HG03108 (cell line): ENCODE measurements around the gene CTCF.
A peak's percentile ranks its signal among the peaks of the same experiment; 100 is the strongest.

Experiments
- ATAC-seq: cut with Tn5 transposase; IDR thresholded peaks from one replicate; pipeline ENCODE4 v1.9.1; 2021; ENCODE audit warnings: moderate library complexity; ENCODE audit not compliant: unreplicated experiment

CTCF gene

DNA sequence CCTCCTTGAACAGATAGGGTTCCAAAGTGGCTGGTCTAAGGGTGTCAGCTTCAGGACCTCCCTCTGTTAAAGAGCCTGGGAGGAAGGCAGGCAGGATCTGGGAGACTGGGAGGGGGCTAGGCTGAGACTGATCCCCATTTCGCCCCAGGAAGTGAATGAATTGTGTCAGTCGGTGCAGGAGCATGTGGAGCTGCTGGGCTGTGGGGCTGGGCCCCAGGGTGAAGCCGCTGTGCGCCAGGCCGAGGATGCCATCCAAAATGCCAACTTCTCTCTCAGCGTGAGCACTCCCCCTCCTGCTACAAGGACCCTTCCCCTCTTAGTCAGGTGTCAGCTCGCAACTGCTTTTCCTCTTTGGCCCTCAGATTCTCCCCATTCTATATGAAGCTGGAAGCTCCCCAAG, 88.7 kb downstream of the CTCF start:
- ATAC-seq = no peak

DNA sequence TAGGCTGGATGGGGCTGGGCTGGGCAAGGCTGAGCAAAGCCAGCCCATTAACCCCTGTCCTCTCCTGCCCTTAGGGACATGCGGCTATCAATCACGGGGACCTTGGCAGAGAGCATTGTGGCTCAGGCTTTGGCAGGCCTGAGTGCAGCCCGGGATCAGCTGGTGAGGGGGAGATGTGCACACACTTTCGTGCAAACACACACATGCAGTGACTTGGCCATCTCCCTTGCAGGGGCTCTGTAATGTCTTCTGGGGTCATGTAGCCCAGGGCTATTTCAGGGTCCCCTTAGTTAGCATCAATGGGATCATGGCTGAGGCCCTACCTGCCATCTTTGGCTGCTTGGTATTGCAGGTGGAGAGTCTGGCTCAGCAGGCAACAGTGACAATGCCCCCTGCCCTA, 89.5 kb downstream of the CTCF start:
- no peak for ATAC-seq

DNA sequence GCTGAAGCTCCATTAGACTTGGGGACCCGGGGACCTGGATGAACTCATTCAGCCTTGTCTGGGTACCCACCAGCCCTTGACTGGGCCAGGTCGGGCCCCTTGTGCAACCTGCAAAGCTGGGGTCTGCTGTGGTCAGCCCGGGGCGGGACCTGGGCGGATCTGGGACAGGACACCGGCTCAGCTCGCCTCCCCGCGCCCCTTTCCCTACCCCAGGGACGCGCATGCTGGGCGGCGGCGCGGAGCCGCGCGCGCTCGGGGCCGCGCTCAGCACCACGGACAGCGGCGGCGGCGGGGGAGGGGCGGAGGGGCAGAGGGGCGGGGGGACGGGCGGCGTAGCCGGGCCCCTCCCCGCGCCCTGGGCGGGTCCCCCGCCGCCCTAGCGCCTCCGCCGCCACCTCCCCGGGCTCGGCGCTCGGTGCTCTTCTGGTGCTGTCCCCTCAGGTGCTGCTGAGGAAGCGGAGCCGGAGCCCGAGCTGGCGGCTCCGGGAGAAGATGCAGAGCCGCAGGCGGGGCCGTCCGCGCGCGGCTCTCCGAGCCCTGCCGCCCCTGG, 90.3 kb downstream of the CTCF start:
- ATAC-seq = no peak

GRCh38 chr16:67653128-67653788, 90.9 kb downstream of the CTCF start:
- no peak for ATAC-seq

DNA sequence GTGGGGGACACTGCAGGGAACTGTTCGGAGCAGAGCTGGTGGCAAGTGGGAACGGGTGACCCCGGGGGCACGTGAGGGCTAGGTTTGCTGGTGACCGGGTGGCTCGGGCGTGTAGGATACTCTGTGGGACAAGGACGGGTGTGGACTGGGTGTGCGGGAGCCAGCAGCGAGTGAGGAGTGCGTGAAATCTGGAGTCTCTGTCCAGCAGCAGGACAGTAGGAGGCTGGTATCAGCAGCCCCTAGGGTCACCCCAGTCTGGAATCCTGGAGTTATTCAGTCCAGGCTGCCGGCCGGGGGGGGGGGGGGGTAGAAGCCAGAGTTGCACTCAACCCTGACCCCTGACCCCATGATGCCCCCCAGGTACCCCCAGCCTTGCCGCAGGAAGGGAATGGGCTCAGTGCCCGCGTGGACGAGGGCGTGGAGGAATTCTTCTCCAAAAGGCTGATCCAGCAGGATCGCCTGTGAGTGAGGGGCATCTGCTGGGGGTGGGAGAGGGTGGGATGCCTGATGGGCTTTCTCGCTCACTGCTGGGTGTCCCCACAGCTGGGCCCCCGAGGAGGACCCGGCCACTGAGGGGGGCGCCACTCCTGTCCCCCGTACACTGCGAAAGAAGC, 91.6 kb downstream of the CTCF start:
- no peak for ATAC-seq

- ATAC-seq = no peak
Observed at GRCh38 chr16:67654403-67654911, 92.1 kb downstream of the CTCF start.

- no peak for ATAC-seq
Observed at GRCh38 chr16:67655363-67655762, 93.0 kb downstream of the CTCF start.

DNA sequence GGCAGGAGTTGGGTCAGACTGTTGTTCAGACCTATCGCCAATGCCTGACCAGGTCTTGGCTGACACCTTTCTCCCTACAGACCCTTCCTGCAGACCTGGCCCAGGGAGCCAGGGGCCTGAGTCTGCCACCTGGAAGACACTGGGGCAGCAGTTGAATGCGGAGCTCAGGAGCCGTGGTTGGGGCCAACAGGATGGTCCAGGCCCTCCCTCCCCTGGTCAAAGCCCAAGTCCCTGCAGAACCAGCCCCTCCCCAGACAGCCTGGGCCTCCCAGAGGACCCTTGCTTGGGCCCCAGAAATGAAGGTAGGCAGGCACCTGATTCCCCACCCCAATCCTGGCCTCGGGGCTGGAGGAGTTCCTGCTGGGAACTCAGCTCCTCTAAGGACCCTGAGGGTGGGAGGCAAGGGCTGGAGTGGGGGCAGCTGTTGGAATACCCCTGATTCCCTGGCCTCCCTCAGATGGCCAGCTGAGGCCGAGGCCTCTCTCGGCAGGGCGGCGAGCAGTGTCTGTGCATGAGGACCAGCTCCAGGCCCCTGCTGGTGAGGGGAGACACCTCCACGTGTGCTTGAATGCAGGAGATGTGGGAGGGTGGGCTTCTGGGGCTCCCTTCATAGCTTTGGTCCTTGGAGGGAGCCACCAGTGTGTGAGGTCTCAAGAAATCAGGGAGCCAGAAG, 94.2 kb downstream of the CTCF start:
- no peak for ATAC-seq

DNA sequence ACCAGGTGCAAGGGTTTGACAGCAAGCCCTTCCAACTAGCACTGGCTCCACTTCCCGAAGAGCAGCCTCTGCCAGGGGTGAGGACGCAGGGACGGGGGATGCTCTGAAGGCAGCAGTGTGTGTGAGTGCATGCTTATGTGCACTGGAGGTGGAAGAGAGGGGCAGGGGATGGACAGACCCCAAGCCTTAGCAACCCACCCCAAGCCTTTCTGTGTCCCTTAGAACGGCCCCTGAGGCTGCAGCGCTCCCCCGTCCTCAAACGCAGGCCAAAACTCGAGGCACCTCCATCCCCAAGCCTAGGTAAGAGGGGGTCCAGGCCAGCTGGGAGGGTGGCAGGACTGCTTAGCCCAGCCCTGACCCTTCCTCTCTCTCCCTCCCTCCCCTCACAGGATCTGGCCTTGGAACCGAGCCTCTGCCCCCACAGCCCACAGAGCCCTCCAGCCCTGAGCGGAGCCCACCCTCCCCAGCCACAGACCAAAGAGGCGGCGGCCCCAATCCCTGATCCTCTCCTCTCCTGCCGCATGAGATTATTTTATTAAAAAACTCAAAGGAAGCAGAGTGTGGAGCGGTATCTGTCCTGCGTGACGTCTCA, 94.8 kb downstream of the CTCF start:
- no peak for ATAC-seq

- no peak for ATAC-seq
Observed at GRCh38 chr16:67657751-67658518, 95.6 kb downstream of the CTCF start.

DNA sequence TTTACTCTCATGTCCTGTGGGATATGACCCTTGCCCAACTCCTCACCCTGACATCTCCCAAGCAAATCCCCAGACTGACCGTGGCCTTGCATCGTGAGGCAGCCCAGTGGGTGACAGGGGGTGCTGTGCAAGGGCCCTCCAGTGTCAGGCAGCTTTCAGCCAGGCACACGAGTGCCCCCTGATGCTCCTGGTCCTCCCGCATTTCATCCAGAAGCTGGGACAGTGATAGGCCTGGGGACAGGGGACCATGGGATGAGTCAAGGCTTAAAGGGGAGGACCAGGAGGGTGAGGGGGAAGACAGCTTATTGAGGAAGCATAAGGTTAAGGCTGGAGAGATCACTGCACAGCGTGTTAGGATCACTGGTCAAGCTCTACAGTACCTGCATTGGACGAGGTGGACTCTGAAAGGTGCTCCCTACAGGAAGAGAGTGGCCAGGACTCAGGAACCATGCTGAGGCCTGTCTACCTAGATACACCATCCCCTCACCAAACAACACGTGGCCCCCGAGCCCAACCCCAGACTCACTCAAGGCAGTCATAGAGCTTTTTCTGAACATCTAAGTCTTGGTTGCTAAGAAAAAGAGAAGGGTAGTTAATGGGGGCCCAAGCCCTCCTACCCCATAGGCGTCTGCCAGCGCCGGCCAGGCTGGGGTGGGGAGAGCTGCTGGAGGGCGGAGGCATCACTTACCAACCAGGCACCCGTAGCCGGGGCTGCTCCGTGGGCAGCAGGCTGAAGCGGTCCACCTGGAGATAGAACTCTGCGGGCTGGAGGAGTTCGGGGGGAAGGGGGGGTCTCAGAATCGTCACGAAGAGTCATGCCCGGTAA, 96.7 kb downstream of the CTCF start:
- ATAC-seq = no peak

- peak; percentile 42 for ATAC-seq
Observed at GRCh38 chr16:67659675-67660563, 97.6 kb downstream of the CTCF start, which contains the start of gene ACD. Gene ACD (minus strand): TSS chr16:67660260. CDS start chr16:67660220, 40 bp downstream.

DNA sequence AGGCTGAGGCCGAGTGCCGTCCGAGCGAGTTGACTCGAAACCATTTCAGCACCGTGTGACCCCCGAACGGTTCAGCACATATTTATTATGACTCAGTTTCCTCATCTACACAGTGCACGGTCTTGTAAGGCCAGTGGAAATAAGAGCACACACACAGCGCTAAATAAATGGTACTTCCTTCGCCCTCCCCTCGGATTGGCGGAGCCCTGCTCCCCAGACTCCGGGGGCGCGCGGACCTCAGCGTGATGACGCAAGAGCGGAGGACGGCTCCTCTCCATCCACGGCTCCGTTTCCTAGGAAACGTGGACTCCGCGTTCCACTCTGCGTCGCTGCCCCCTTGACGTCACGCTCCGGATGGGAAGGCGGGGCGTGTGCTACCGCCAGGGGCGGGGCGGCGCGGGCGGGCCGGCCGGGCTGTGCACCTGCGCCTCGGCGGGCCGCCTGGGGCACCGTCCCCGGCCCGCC, 98.3 kb downstream of the CTCF start, which contains the start of gene PARD6A:
PARD6A (plus strand) TSS at position 397 of the 465 bp plus-strand sequence. CDS start 79 bp downstream, outside the sequence.
- ATAC-seq = peak; percentile 68

DNA sequence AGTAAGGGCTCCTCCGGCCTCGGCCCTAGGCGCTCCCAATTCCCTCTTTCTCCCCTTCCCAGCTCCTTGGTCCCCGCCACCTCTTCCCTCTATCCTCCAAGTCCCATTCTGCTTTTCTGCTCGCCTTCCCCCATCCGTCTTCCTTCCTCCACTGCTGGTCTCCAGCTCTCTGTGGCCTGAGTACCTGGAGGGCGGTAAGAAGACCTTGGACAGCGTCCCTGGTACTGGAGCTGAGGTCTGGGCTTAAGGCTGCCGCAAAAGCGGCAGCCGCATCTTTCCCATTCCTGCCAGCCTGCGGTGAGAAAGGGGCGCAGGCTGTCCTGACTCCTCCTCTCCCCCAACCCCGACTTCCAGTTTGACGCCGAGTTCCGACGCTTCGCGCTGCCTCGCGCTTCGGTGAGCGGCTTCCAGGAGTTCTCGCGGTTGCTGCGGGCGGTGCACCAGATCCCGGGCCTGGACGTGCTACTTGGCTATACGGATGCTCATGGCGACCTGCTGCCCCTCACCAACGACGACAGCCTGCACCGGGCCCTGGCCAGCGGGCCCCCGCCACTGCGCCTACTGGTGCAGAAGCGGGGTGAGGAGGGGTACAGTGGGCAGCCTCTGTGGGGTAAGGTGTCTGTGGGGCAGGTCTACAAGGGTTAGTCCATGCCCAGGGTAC, 98.9 kb downstream of the CTCF start:
- ATAC-seq = no peak

DNA sequence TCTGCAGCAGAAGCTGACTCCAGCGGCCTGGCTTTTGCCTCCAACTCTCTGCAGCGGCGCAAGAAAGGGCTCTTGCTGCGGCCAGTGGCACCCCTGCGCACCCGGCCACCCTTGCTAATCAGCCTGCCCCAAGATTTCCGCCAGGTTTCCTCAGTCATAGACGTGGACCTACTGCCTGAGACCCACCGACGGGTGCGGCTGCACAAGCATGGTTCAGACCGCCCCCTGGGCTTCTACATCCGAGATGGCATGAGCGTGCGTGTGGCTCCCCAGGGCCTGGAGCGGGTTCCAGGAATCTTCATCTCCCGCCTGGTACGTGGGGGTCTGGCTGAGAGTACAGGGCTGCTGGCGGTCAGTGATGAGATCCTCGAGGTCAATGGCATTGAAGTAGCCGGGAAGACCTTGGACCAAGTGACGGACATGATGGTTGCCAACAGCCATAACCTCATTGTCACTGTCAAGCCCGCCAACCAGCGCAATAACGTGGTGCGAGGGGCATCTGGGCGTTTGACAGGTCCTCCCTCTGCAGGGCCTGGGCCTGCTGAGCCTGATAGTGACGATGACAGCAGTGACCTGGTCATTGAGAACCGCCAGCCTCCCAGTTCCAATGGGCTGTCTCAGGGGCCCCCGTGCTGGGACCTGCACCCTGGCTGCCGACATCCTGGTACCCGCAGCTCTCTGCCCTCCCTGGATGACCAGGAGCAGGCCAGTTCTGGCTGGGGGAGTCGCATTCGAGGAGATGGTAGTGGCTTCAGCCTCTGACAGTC, 99.7 kb downstream of the CTCF start:
- no peak for ATAC-seq

DNA sequence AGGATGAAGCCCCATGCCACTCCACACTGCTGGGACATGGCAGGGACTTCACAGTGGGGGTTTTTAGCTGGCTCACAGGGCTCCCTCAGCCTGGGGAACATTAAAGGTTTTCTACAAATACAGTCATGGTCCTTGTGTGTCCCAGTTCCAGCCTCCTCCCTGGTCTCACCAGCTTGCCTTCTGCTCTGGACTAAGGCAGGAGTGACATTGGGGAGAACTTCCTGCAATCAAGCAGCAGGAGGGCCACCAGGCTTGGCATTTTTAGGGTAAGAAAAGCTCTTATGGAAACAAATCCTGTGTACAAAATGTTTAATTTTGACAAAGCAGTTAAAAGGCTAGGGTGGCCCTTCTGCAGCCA, 100.3 kb downstream of the CTCF start:
- no peak for ATAC-seq

- no peak for ATAC-seq
Observed at GRCh38 chr16:67663151-67663876, 101.0 kb downstream of the CTCF start.
